IMR-90 (cell line): Measurements from ENCODE around the gene FSTL1. TPM values are rescaled to one million over a fixed set of nuclear protein-coding genes. Genes with fewer than 3 reads are reported as not detected.

Experiments
- ATAC-seq: fragments of 200-7000 bp; cut with Tn5 transposase; 2 replicates; pipeline ENCODE4 v1.9.1; 2020; ENCODE audit warnings: low read depth, mild to moderate bottlenecking, moderate library complexity
- BruUV-seq: library from RNA; stranded (reverse); fragments of 400-500 nt; replicated peaks from 2 replicates; lab custom pipeline; 2021; lab: Mats Ljungman, UMichigan
- CTCF ChIA-PET: fragments of 300-600 bp; formaldehyde crosslinking; extraction: SDS; loops from one replicate; lab custom pipeline; 2021; ENCODE audit warnings: antibody characterized with exemption; lab: Yijun Ruan, JAX
- POLR2A ChIA-PET: fragments of 300-600 bp; sonication (Branson Sonifier 250); formaldehyde crosslinking; loops from one replicate; lab custom pipeline; 2022; ENCODE audit warnings: antibody characterized with exemption; ENCODE audit not compliant: unreplicated experiment; lab: Charles Lee
- DNase-seq: peaks from one replicate; pipeline ENCODE4 v3.0.0; 2013
- H2AFZ ChIP-seq: replicated peaks from 2 replicates; pipeline ENCODE3; 2013; ENCODE audit warnings: low read length, mild to moderate bottlenecking; ENCODE audit not compliant: poor library complexity
- H2AK5ac ChIP-seq: 2 replicates; pipeline ENCODE4 v1.6.1; 2013; ENCODE audit warnings: low read depth, low read length, inconsistent platforms
- H2AK9ac ChIP-seq: replicated peaks from 2 replicates; pipeline ENCODE3; 2013; ENCODE audit warnings: mild to moderate bottlenecking, low read depth, low read length, moderate library complexity; ENCODE audit not compliant: poor library complexity
- H2BK120ac ChIP-seq: 2 replicates; pipeline ENCODE4 v1.6.1; 2013; ENCODE audit warnings: low read depth, low read length, inconsistent platforms
- H2BK15ac ChIP-seq: 3 replicates; pipeline ENCODE4 v1.6.1; 2013; ENCODE audit warnings: low read depth, low read length, inconsistent platforms
- H2BK20ac ChIP-seq: 2 replicates; pipeline ENCODE4 v1.6.1; 2013; ENCODE audit warnings: low read depth, mild to moderate bottlenecking, inconsistent platforms, low read length, moderate library complexity
- H2BK5ac ChIP-seq: 2 replicates; pipeline ENCODE4 v1.6.1; 2013; ENCODE audit warnings: mild to moderate bottlenecking, low read depth, low read length, inconsistent platforms; ENCODE audit not compliant: poor library complexity, severe bottlenecking
- H3K14ac ChIP-seq: replicated peaks from 2 replicates; pipeline ENCODE4 v1.6.1; 2013; ENCODE audit warnings: low read depth, low read length, inconsistent platforms
- H3K18ac ChIP-seq: 2 replicates; pipeline ENCODE4 v1.6.1; 2013; ENCODE audit warnings: low read depth, low read length, control low read depth
- H3K23ac ChIP-seq: 2 replicates; pipeline ENCODE4 v1.6.1; 2013; ENCODE audit warnings: low read depth, low read length, inconsistent platforms
- H3K27ac ChIP-seq: 2 replicates; pipeline ENCODE4 v1.5.1; 2013; ENCODE audit warnings: mild to moderate bottlenecking, control low read depth, low read length; ENCODE audit not compliant: insufficient read depth
- H3K27me3 ChIP-seq: 2 replicates; pipeline ENCODE4 v1.6.1; 2013; ENCODE audit warnings: low read length; ENCODE audit not compliant: control insufficient read depth, insufficient read depth
- H3K36me3 ChIP-seq: 2 replicates; pipeline ENCODE4 v1.6.1; 2013; ENCODE audit warnings: low read length, mixed read lengths; ENCODE audit not compliant: control insufficient read depth, insufficient read depth
- H3K4ac ChIP-seq: 2 replicates; pipeline ENCODE4 v1.6.1; 2013; ENCODE audit warnings: low read depth, low read length, inconsistent platforms
- H3K4me1 ChIP-seq: 2 replicates; pipeline ENCODE4 v1.6.1; 2013; ENCODE audit warnings: low read length, mixed read lengths; ENCODE audit not compliant: control insufficient read depth, insufficient read depth
- H3K4me2 ChIP-seq: 2 replicates; pipeline ENCODE4 v1.6.1; 2013; ENCODE audit warnings: low read depth, mild to moderate bottlenecking, control low read depth, low read length, moderate library complexity
- H3K4me3 ChIP-seq: 2 replicates; pipeline ENCODE4 v1.5.1; 2013; ENCODE audit warnings: low read depth, mild to moderate bottlenecking, control low read depth, low read length, moderate library complexity; ENCODE audit not compliant: insufficient read depth
- H3K56ac ChIP-seq: 2 replicates; pipeline ENCODE4 v1.6.1; 2013; ENCODE audit warnings: low read length, inconsistent platforms; ENCODE audit not compliant: insufficient read depth; ENCODE audit errors: extremely low read depth
- H3K79me1 ChIP-seq, 2 experiments: 2 replicates each; pipeline ENCODE4 v1.6.1; 2013; ENCODE audit warnings: low read length in 2 of 2, inconsistent platforms in 1 of 2, low read depth in 1 of 2
- H3K9ac ChIP-seq: 2 replicates; pipeline ENCODE4 v1.6.1; 2013; ENCODE audit warnings: low read depth, low read length, control low read depth
- H3K9me1 ChIP-seq: 2 replicates; pipeline ENCODE4 v1.6.1; 2013; ENCODE audit warnings: low read length, inconsistent platforms; ENCODE audit not compliant: insufficient read depth
- H3K9me3 ChIP-seq: 2 replicates; pipeline ENCODE4 v1.6.1; 2013; ENCODE audit warnings: low read length; ENCODE audit not compliant: control insufficient read depth, insufficient read depth
- H4K20me1 ChIP-seq: 2 replicates; pipeline ENCODE4 v1.6.1; 2013; ENCODE audit warnings: low read length, inconsistent platforms; ENCODE audit not compliant: insufficient read depth
- H4K5ac ChIP-seq: 2 replicates; pipeline ENCODE4 v1.6.1; 2013; ENCODE audit warnings: mild to moderate bottlenecking, low read depth, low read length, control low read depth
- H4K8ac ChIP-seq, 2 experiments: 2 replicates each; pipeline ENCODE4 v1.6.1; 2013; ENCODE audit warnings: low read depth in 2 of 2, low read length in 2 of 2, control low read depth in 1 of 2, inconsistent platforms in 1 of 2
- H4K91ac ChIP-seq: 2 replicates; pipeline ENCODE4 v1.6.1; 2013; ENCODE audit warnings: low read depth, low read length, inconsistent platforms; ENCODE audit not compliant: insufficient read depth
- BHLHE40 ChIP-seq: fragments of 150-350 bp; IDR thresholded peaks from 2 replicates; pipeline ENCODE4 v1.6.1; 2016; ENCODE audit warnings: mild to moderate bottlenecking, low read depth, low read length
- SMC3 ChIP-seq: fragments of 150-350 bp; IDR thresholded peaks from 2 replicates; pipeline ENCODE4 v1.6.1; 2016; ENCODE audit warnings: low read depth, mild to moderate bottlenecking, antibody characterized with exemption, low read length, moderate library complexity
- WGBS, 2 experiments: methylation state at CpG; one replicate each; pipeline versions ENCODE4 v1.1.5 to v1.1.7; 2013; ENCODE audit warnings: missing lambda C conversion rate in 2 of 2; ENCODE audit not compliant: insufficient read length in 1 of 2; ENCODE audit errors: extremely low coverage in 2 of 2; 5-methylcytosine and 5-hydroxymethylcytosine counted together
- dilution Hi-C: fragments of 300-500 bp; cut with HindIII; formaldehyde crosslinking; loops from one replicate; pipeline ENCODE4 v1.14.3; 2018; ENCODE audit warnings: low sequenced_read_pairs; ENCODE audit not compliant: unreplicated experiment
- in situ Hi-C: fragments of 300-500 bp; cut with MboI; formaldehyde crosslinking; loops from 3 replicates; pipeline ENCODE4 v1.14.3; 2019; ENCODE audit warnings: low sequenced_read_pairs, inconsistent platforms, mixed read lengths
- intact Hi-C: fragments of 100-400 bp; cut with micrococcal nuclease; formaldehyde crosslinking; loops from 2 replicates; pipeline ENCODE4 v1.10.0; 2022
- polyA plus RNA-seq, 3 experiments: library from polyadenylated mRNA; depleted of rRNA; stranded (reverse); fragments of >200 nt; gene quantifications; 2 replicates each; pipeline ENCODE4 v1.2.3, GENCODE V29; 2012; ENCODE audit warnings: low replicate concordance in 1 of 3
- total RNA-seq: library from RNA; depleted of rRNA; stranded (reverse); fragments of >200 nt; gene quantifications from 2 replicates; pipeline ENCODE4 v1.2.3, GENCODE V29; 2012

The FSTL1 gene
- total and polyA plus RNA-seq, 2 of the 4 experiments (the other 2 are of a cell fraction), result 864 to 1,642 TPM

DNA sequence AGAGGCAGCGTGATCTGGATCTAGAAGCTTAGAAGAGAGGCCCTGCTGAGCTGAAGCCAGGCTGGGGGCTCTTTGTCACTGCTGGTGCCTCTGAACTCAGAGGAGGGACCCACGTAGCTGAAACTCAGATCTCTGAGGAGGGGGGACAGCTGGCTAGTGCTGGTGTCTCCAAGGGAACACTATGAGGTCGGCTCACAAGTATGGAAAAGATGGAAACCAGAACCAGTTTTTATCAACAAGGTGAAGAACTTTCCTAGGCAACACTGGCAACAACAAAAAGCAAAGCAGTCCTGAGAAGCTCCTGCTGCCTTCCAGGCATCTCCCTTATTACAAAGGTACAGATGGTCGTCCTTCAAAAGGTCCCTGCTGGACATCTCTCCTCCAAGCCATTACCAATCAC lies 27.0 kb upstream of the FSTL1 start:
- Histone ChIP-seq H3K14ac (no peak overlapping the region), H4K20me1 (no peaks in the 10 kb centered on the region), H2AK5ac (no peak overlapping the region), H4K5ac (no peak overlapping the region), H4K8ac (no peak overlapping the region), H2BK120ac (no peak overlapping the region), H3K4ac (no peak overlapping the region), H3K9me3 (peaks cover 2% of the 10 kb centered on the region; the same call in 1 of the 2 replicates), H3K9me1 (peaks cover 3% of the 10 kb centered on the region; the same call in 1 of the 2 replicates), H3K9ac (no peak overlapping the region), H3K36me3 (no peaks in the 10 kb centered on the region), H2BK20ac (no peak overlapping the region), H3K27me3 (no peaks in the 10 kb centered on the region), H3K79me1 (no peaks in the 10 kb centered on the region), H4K91ac (no peak overlapping the region), H3K4me3 (no peak overlapping the region), H3K27ac (no peak overlapping the region), H3K56ac (no peak overlapping the region), H3K4me2 (no peak overlapping the region), H2BK5ac (no peak overlapping the region), H3K23ac (no peak overlapping the region), H2AK9ac (no peak overlapping the region), H2BK15ac (no peak overlapping the region), H3K4me1 (peaks cover 10% of the 10 kb centered on the region), H3K18ac (no peak overlapping the region), H2AFZ (no peak overlapping the region)
- POLR2A ChIA-PET, result no interaction called here
- intact Hi-C loops, result no loop called here
- CTCF ChIA-PET, result no interaction called here
- DNase-seq (no peak), ATAC-seq (no peak)
- dilution Hi-C loops, result no loop called here
- WGBS, 2 experiments, result no CpG with 5 or more reads among the region's 4 CpGs
- TF ChIP-seq BHLHE40, result no peak
- TF ChIP-seq SMC3, result no peak
- in situ Hi-C loops, result no loop called here
- no TSS peak for BruUV-seq
